GM21447 (cell line): ENCODE data around the gene RNPEPL1.

ENCODE experiments used
- ATAC-seq: cut with Tn5 transposase; IDR thresholded peaks from one replicate; pipeline ENCODE4 v1.9.1; 2021; ENCODE audit not compliant: unreplicated experiment

The RNPEPL1 gene

GRCh38 chr2:240622531-240623235, 54.4 kb downstream of the RNPEPL1 start:
- no peak for ATAC-seq

- ATAC-seq: no peak
These were observed 55.3 kb downstream of the RNPEPL1 start for GRCh38 chr2:240623531-240624010.

- ATAC-seq: no peak
These were observed 56.0 kb downstream of the RNPEPL1 start for GRCh38 chr2:240624011-240624949.

- ATAC-seq: no peak
These were observed 56.8 kb downstream of the RNPEPL1 start, which contains the start of gene GPR35 for GRCh38 chr2:240624950-240625621. TSS of gene GPR35 (plus strand) at chr2:240625480. CDS start at chr2:240629953, 4,473 bp downstream.

- no peak for ATAC-seq
These were observed 58.4 kb downstream of the RNPEPL1 start for GRCh38 chr2:240626531-240627300.

- ATAC-seq: no peak
These were observed 59.6 kb downstream of the RNPEPL1 start for GRCh38 chr2:240627736-240628506.

GRCh38 chr2:240628507-240628807, 60.2 kb downstream of the RNPEPL1 start:
- ATAC-seq: no peak

GRCh38 chr2:240628808-240629618, 60.7 kb downstream of the RNPEPL1 start:
- no peak for ATAC-seq

GRCh38 chr2:240629619-240629967, 61.3 kb downstream of the RNPEPL1 start:
- ATAC-seq: no peak

- ATAC-seq: no peak
These were observed 61.9 kb downstream of the RNPEPL1 start for GRCh38 chr2:240629968-240630770.
